ENCODE results near the gene CLSTN2. TPM values are rescaled to one million over a fixed set of nuclear protein-coding genes. Genes with fewer than 3 reads are reported as not detected.

The CLSTN2 gene
- total and polyA plus RNA-seq, 2 of the 13 experiments (the other 11 are each of a cell fraction or from before 2014, with no cell fraction given): not detected

DNA sequence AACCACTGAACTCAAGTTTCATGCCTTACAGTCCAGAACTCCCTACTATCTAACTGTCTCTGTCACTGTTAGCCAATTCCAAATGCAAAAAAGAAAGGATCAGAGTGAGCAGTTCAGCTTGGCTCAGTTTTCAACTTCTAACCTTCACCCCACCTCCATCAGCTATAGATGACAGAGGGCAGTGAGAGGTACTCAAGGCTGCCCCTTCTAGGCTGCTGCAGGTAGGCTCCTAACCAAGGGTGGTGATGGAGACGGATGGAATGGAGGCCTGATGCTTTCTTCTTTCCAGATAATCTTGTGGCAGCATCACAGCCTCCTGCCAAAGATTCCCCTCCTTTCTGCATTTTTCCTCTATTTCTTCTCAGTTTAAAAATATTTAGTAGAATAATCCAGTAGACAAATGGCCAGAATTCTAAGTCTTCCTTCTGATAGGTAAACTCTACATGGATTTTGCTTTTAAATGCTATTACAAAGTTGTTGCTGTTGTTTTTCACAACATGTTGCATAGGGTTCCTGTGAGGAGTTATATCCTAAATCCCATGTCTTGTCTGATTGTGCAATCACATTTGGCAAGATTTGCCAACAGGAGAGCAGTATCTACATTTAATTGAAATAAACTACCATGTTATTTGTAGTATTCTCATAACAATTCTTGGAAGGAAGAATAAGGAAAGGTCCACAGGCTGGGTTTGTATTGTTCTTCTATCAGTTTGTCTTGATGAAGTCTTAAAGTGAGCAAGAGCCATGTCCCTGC is 441.3 kb downstream of the CLSTN2 start:
- H3K4me3 ChIP-seq (replicated peaks in 1 of 3; ENCODE audit: insufficient read depth in 1 of 3, low read depth in 2 of 3, low read length in 3 of 3): no peak overlapping the region
- H3K4me1 ChIP-seq (ENCODE audit: insufficient read depth, low read length): no peaks in the 10 kb centered on the region
- no peaks in the 10 kb centered on the region for H4K20me1 ChIP-seq (ENCODE audit: insufficient read depth, low read length)
- H3K27ac ChIP-seq (ENCODE audit: extremely low read length, insufficient read depth, low read length): no peak overlapping the region
- H2AFZ ChIP-seq (ENCODE audit: low read length): no peak overlapping the region
- no peak for ATAC-seq
- WGBS (ENCODE audit: low lambda C conversion rate): 55% methylated on average over 1 of the region's 1 CpG
- BruUV-seq (replicated peaks): no TSS peak
- no peak overlapping the region for H3K4me2 ChIP-seq (ENCODE audit: low read depth, low read length)
- no peaks in the 10 kb centered on the region for H3K36me3 ChIP-seq (replicated peaks in 1 of 2; ENCODE audit: control insufficient read depth in 1 of 2, insufficient read depth in 2 of 2, low read length in 2 of 2)
- peak; percentile 76 for TF ChIP-seq CEBPB (IDR thresholded peaks at IDR 0.05; ENCODE audit: borderline replicate concordance, low read depth, low read length)
- no peak for TF ChIP-seq TCF12 (IDR thresholded peaks at IDR 0.05)
- TF ChIP-seq TCF12 (CRISPR knock-in tag; IDR thresholded peaks at IDR 0.05): no peak
- FAIRE-seq: no peak
- in situ Hi-C loops (cut with HindIII; ENCODE audit: extremely low pct_ligation_motif_present, low pct_unique_long_range_greater_than_20kb): no loop called here
- H3K9ac ChIP-seq (ENCODE audit: insufficient read depth, low read depth, low read length): no peak overlapping the region
- H3K79me2 ChIP-seq (ENCODE audit: insufficient read depth, low read length): no peaks in the 10 kb centered on the region
- no peak for DNase-seq (ENCODE audit: low spot score)
- no peaks in the 10 kb centered on the region for H3K27me3 ChIP-seq (ENCODE audit: control insufficient read depth in 1 of 2, insufficient read depth in 2 of 2, low read length in 2 of 2)
- POLR2A ChIA-PET: no interaction called here
- H3K9me3 ChIP-seq (ENCODE audit: low read length): no peaks in the 10 kb centered on the region
- intact Hi-C loops (cut with micrococcal nuclease; ENCODE audit: unreplicated experiment): loop anchor here (5.0 kb wide), 1 partner anchor 361 kb away; no protein-coding TSS in a partner anchor
- CTCF ChIA-PET (ENCODE audit: low intra/inter-chr PET ratio, low total read pairs): no interaction called here

DNA sequence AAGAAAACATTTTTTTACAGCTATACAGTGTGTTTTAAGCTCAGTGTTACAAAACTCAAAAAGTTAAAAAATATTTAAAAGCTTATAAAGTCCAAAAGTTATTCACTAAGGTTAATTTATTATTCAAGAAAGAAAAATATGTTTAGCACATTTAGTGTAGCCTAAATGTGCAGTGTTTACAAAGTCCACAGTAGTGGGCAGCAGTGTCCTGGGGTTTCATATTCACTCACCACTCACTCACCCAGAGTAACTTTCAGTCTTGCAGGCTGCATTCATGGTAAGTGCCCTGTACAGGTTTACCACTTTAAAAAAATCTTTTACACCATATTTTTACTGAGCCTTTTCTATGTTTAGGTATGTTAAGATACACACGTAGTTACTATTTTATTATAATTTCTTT is 442.7 kb downstream of the CLSTN2 start:
- ATAC-seq (no peak), FAIRE-seq (no peak), DNase-seq (ENCODE audit: low spot score) (no peak)
- no peak overlapping the region for H2AFZ ChIP-seq (ENCODE audit: low read length)
- H3K9ac ChIP-seq (ENCODE audit: insufficient read depth, low read depth, low read length): no peak overlapping the region
- H3K4me1 ChIP-seq (ENCODE audit: insufficient read depth, low read length): no peaks in the 10 kb centered on the region
- H3K36me3 ChIP-seq (replicated peaks in 1 of 2; ENCODE audit: control insufficient read depth in 1 of 2, insufficient read depth in 2 of 2, low read length in 2 of 2): no peaks in the 10 kb centered on the region
- H3K27me3 ChIP-seq (ENCODE audit: control insufficient read depth in 1 of 2, insufficient read depth in 2 of 2, low read length in 2 of 2): no peaks in the 10 kb centered on the region
- H3K4me3 ChIP-seq (replicated peaks in 1 of 3; ENCODE audit: insufficient read depth in 1 of 3, low read depth in 2 of 3, low read length in 3 of 3): no peak overlapping the region
- H3K27ac ChIP-seq (ENCODE audit: extremely low read length, insufficient read depth, low read length): no peak overlapping the region
- CTCF ChIA-PET (ENCODE audit: low intra/inter-chr PET ratio, low total read pairs): no interaction called here
- intact Hi-C loops (cut with micrococcal nuclease; ENCODE audit: unreplicated experiment): loop anchor here (5.0 kb wide), 1 partner anchor 360 kb away; no protein-coding TSS in a partner anchor
- POLR2A ChIA-PET: no interaction called here
- no TSS peak for BruUV-seq (replicated peaks)
- no peaks in the 10 kb centered on the region for H3K79me2 ChIP-seq (ENCODE audit: insufficient read depth, low read length)
- H4K20me1 ChIP-seq (ENCODE audit: insufficient read depth, low read length): no peaks in the 10 kb centered on the region
- WGBS (ENCODE audit: low lambda C conversion rate): 30% methylated on average over 1 of the region's 1 CpG
- no peak overlapping the region for H3K4me2 ChIP-seq (ENCODE audit: low read depth, low read length)
- in situ Hi-C loops (cut with HindIII; ENCODE audit: extremely low pct_ligation_motif_present, low pct_unique_long_range_greater_than_20kb): no loop called here
- no peaks in the 10 kb centered on the region for H3K9me3 ChIP-seq (ENCODE audit: low read length)
- no peak for TF ChIP-seq KMT2A (CRISPR knock-in tag; IDR thresholded peaks at IDR 0.05)
- TF ChIP-seq AFF4 (CRISPR knock-in tag; IDR thresholded peaks at IDR 0.05): no peak
- no peak for TF ChIP-seq NFIC (IDR thresholded peaks at IDR 0.05; ENCODE audit: low read length)
- TF ChIP-seq MXD4 (CRISPR knock-in tag; IDR thresholded peaks at IDR 0.05): no peak
- TF ChIP-seq JARID2 (CRISPR knock-in tag; IDR thresholded peaks at IDR 0.05; ENCODE audit: insufficient replicate concordance): no peak
- no peak for TF ChIP-seq ZMAT5 (CRISPR knock-in tag; IDR thresholded peaks at IDR 0.05; ENCODE audit: borderline replicate concordance, low read depth)
- TF ChIP-seq SNAI1 (CRISPR knock-in tag; IDR thresholded peaks at IDR 0.05; ENCODE audit: borderline replicate concordance): no peak
- TF ChIP-seq ARNT2 (CRISPR knock-in tag; IDR thresholded peaks at IDR 0.05; ENCODE audit: low read depth): no peak
- TF ChIP-seq SMARCC2 (IDR thresholded peaks at IDR 0.05): no peak
- TF ChIP-seq CENPT (CRISPR knock-in tag; IDR thresholded peaks at IDR 0.05; ENCODE audit: low read depth): no peak
- TF ChIP-seq ZNF12 (CRISPR knock-in tag; IDR thresholded peaks at IDR 0.05): no peak
